ENCODE data around the gene FSTL3.

Gene FSTL3

GRCh38 chr19:710767-711166 lies 34.6 kb downstream of the FSTL3 start:
- ChIA-PET CTCF (no interaction called here), POLR2A (no interaction called here)
- no peak for TF ChIP-seq SUZ12 (IDR thresholded peaks at IDR 0.05)
- no peak for TF ChIP-seq L3MBTL2 (conservative IDR thresholded peaks at IDR 0.05)
- TF ChIP-seq, protein P1, sequence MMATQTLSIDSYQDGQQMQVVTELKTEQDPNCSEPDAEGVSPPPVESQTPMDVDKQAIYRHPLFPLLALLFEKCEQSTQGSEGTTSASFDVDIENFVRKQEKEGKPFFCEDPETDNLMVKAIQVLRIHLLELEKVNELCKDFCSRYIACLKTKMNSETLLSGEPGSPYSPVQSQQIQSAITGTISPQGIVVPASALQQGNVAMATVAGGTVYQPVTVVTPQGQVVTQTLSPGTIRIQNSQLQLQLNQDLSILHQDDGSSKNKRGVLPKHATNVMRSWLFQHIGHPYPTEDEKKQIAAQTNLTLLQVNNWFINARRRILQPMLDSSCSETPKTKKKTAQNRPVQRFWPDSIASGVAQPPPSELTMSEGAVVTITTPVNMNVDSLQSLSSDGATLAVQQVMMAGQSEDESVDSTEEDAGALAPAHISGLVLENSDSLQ (IDR thresholded peaks at IDR 0.05) = no peak
- TF ChIP-seq FOXM1 (IDR thresholded peaks at IDR 0.05; ENCODE audit: borderline replicate concordance) = no peak
- no peak for TF ChIP-seq TARDBP (IDR thresholded peaks at IDR 0.05)
- TF ChIP-seq FOXK2 (IDR thresholded peaks at IDR 0.05) = no peak
- TF ChIP-seq FOXA1 (IDR thresholded peaks at IDR 0.05) = no peak
- TF ChIP-seq HDGF (IDR thresholded peaks at IDR 0.05; ENCODE audit: borderline replicate concordance) = no peak
- TF ChIP-seq BHLHE40 (IDR thresholded peaks at IDR 0.05; ENCODE audit: borderline replicate concordance) = no peak
- no peak for DNase-seq (ENCODE audit: extremely low spot score)

GRCh38 chr19:711254-711653 lies 35.1 kb downstream of the FSTL3 start:
- DNase-seq (ENCODE audit: extremely low spot score) = no peak
- no peak for TF ChIP-seq FOXA1 (IDR thresholded peaks at IDR 0.05)
- no peak for TF ChIP-seq CTBP1 (IDR thresholded peaks at IDR 0.05; ENCODE audit: borderline replicate concordance)
- no peak for TF ChIP-seq FOXM1 (IDR thresholded peaks at IDR 0.05; ENCODE audit: borderline replicate concordance)
- no peak for TF ChIP-seq LEF1 (IDR thresholded peaks at IDR 0.05; ENCODE audit: borderline replicate concordance)
- no peak for TF ChIP-seq BHLHE40 (IDR thresholded peaks at IDR 0.05; ENCODE audit: borderline replicate concordance)
- no peak for TF ChIP-seq SUZ12 (IDR thresholded peaks at IDR 0.05)
- TF ChIP-seq ARNT (IDR thresholded peaks at IDR 0.05) = no peak
- TF ChIP-seq TARDBP (IDR thresholded peaks at IDR 0.05) = no peak
- no peak for TF ChIP-seq L3MBTL2 (conservative IDR thresholded peaks at IDR 0.05)
- no peak for TF ChIP-seq SP1 (IDR thresholded peaks at IDR 0.05)
- TF ChIP-seq NFRKB (IDR thresholded peaks at IDR 0.05) = no peak
- TF ChIP-seq ELF4 (IDR thresholded peaks at IDR 0.05) = no peak
- TF ChIP-seq FOXK2 (IDR thresholded peaks at IDR 0.05) = no peak
- no peak for TF ChIP-seq HDGF (IDR thresholded peaks at IDR 0.05; ENCODE audit: borderline replicate concordance)
- TF ChIP-seq, protein P1 (IDR thresholded peaks at IDR 0.05) = no peak
- no peak for TF ChIP-seq ZNF384 (IDR thresholded peaks at IDR 0.05)
- ChIA-PET CTCF (no interaction called here), POLR2A (no interaction called here)

DNA sequence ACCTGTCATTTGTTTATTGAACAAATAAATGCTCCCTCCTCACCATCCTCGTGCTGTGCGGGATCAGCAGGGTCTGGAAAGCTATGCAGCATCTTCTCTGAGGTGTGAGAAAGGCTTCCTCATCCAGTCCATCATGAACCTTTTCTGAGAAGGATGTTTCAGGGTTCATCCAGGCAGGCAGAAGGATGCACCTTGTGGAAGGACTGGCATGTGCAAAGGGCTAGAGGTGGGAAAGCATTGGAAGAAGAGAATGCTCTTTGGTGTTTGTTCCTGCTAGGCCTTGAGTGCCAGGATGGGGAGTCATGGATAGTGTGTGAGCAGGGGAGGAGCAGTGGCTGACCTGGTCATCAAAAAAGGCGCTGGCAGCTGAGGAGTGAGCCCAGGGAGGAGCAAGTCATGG lies 39.2 kb downstream of the FSTL3 start:
- DNase-seq (ENCODE audit: extremely low spot score) = no peak
- TF ChIP-seq HDGF (IDR thresholded peaks at IDR 0.05; ENCODE audit: borderline replicate concordance) = no peak
- TF ChIP-seq ZNF384 (IDR thresholded peaks at IDR 0.05) = no peak
- no peak for TF ChIP-seq NFRKB (IDR thresholded peaks at IDR 0.05)
- TF ChIP-seq LEF1 (IDR thresholded peaks at IDR 0.05; ENCODE audit: borderline replicate concordance) = no peak
- TF ChIP-seq FOXK2 (IDR thresholded peaks at IDR 0.05) = no peak
- TF ChIP-seq BHLHE40 (IDR thresholded peaks at IDR 0.05; ENCODE audit: borderline replicate concordance) = no peak
- TF ChIP-seq L3MBTL2 (conservative IDR thresholded peaks at IDR 0.05) = no peak
- TF ChIP-seq SP1 (IDR thresholded peaks at IDR 0.05) = no peak
- no peak for TF ChIP-seq ARNT (IDR thresholded peaks at IDR 0.05)
- TF ChIP-seq TARDBP (IDR thresholded peaks at IDR 0.05) = no peak
- TF ChIP-seq FOXA1 (IDR thresholded peaks at IDR 0.05) = no peak
- ChIA-PET POLR2A (no interaction called here), CTCF (no interaction called here)

- TF ChIP-seq ELF4 (IDR thresholded peaks at IDR 0.05) = no peak
- no peak for TF ChIP-seq ARNT (IDR thresholded peaks at IDR 0.05)
- TF ChIP-seq BHLHE40 (IDR thresholded peaks at IDR 0.05; ENCODE audit: borderline replicate concordance) = no peak
- no peak for TF ChIP-seq ZNF384 (IDR thresholded peaks at IDR 0.05)
- TF ChIP-seq HDGF (IDR thresholded peaks at IDR 0.05; ENCODE audit: borderline replicate concordance) = no peak
- TF ChIP-seq LEF1 (IDR thresholded peaks at IDR 0.05; ENCODE audit: borderline replicate concordance) = no peak
- no peak for TF ChIP-seq CTBP1 (IDR thresholded peaks at IDR 0.05; ENCODE audit: borderline replicate concordance)
- TF ChIP-seq SUZ12 (IDR thresholded peaks at IDR 0.05) = no peak
- TF ChIP-seq L3MBTL2 (conservative IDR thresholded peaks at IDR 0.05) = no peak
- no peak for TF ChIP-seq SP1 (IDR thresholded peaks at IDR 0.05)
- no peak for TF ChIP-seq NFRKB (IDR thresholded peaks at IDR 0.05)
- no peak for TF ChIP-seq TARDBP (IDR thresholded peaks at IDR 0.05)
- ChIA-PET POLR2A (interaction anchor here (1.2 kb wide), 1 partner anchor 38 kb away, joined by 3 read pairs; no protein-coding TSS in a partner anchor), CTCF (interaction anchor here (0.6 kb wide), 1 partner anchor 18 kb away, joined by 3 read pairs; no protein-coding TSS in a partner anchor)
- no peak for DNase-seq (ENCODE audit: extremely low spot score)
These were observed 42.2 kb downstream of the FSTL3 start for GRCh38 chr19:718251-718951.

GRCh38 chr19:718991-719512 lies 42.9 kb downstream of the FSTL3 start:
- ChIA-PET POLR2A (interaction anchor here (1.2 kb wide), 1 partner anchor 39 kb away, joined by 3 read pairs; no protein-coding TSS in a partner anchor), CTCF (no interaction called here)
- DNase-seq (ENCODE audit: extremely low spot score) = no peak
- TF ChIP-seq ZNF384 (IDR thresholded peaks at IDR 0.05) = no peak
- no peak for TF ChIP-seq NFRKB (IDR thresholded peaks at IDR 0.05)
- TF ChIP-seq L3MBTL2 (conservative IDR thresholded peaks at IDR 0.05) = no peak
- TF ChIP-seq, protein P1 (IDR thresholded peaks at IDR 0.05) = no peak
- TF ChIP-seq TARDBP (IDR thresholded peaks at IDR 0.05) = no peak
- TF ChIP-seq ELF4 (IDR thresholded peaks at IDR 0.05) = no peak
- TF ChIP-seq CTBP1 (IDR thresholded peaks at IDR 0.05; ENCODE audit: borderline replicate concordance) = no peak
- no peak for TF ChIP-seq LEF1 (IDR thresholded peaks at IDR 0.05; ENCODE audit: borderline replicate concordance)
- TF ChIP-seq FOXK2 (IDR thresholded peaks at IDR 0.05) = no peak
- TF ChIP-seq FOXM1 (IDR thresholded peaks at IDR 0.05; ENCODE audit: borderline replicate concordance) = no peak
- TF ChIP-seq ARNT (IDR thresholded peaks at IDR 0.05) = no peak
- no peak for TF ChIP-seq BHLHE40 (IDR thresholded peaks at IDR 0.05; ENCODE audit: borderline replicate concordance)
- no peak for TF ChIP-seq HDGF (IDR thresholded peaks at IDR 0.05; ENCODE audit: borderline replicate concordance)
- TF ChIP-seq FOXA1 (IDR thresholded peaks at IDR 0.05) = no peak
- TF ChIP-seq SUZ12 (IDR thresholded peaks at IDR 0.05) = no peak

Measured in HEK293T (cell line).